ENCODE measurements around the gene FOXRED1. TPM values are rescaled to one million over a fixed set of nuclear protein-coding genes. Genes with fewer than 3 reads are reported as not detected.

Gene FOXRED1
- total and polyA plus RNA-seq, 2 donors (not counting 1 experiment from before 2014, with no cell fraction given) = 26.1 to 46.0 TPM

- Mint-ChIP-seq H3K9me3 (ENCODE audit: insufficient read depth) (no peaks in the 10 kb centered on the region), H3K4me3 (no peak overlapping the region), H3K27ac (no peak overlapping the region), H3K4me1 (peaks cover 2% of the 10 kb centered on the region), H3K27me3 (no peaks in the 10 kb centered on the region)
- POLR2A ChIA-PET = no interaction called here
- DNase-seq (no peak), ATAC-seq (ENCODE audit: low read depth) (no peak)
- Histone ChIP-seq H3K9ac (ENCODE audit: low read length) (no peak overlapping the region), H3K79me2 (ENCODE audit: control insufficient read depth, insufficient read depth, low read length) (no peaks in the 10 kb centered on the region), H2AFZ (ENCODE audit: insufficient read depth, low read depth, low read length, poor library complexity, severe bottlenecking) (no peak overlapping the region), H4K20me1 (ENCODE audit: control insufficient read depth, insufficient read depth, low read length, poor library complexity, severe bottlenecking) (no peaks in the 10 kb centered on the region), H3K4me2 (replicated peaks; ENCODE audit: low read depth, low read length, poor library complexity, severe bottlenecking) (no peak overlapping the region), H3K27me3 (replicated peaks in 1 of 4; ENCODE audit: control extremely low read depth in 1 of 4, control insufficient read depth in 3 of 4, insufficient read depth in 4 of 4, low read length in 3 of 4) (no peaks in the 10 kb centered on the region), H3K36me3 (replicated peaks in 1 of 2; ENCODE audit: control extremely low read depth in 1 of 2, control insufficient read depth in 1 of 2, extremely low read depth in 1 of 2, insufficient read depth in 2 of 2, low read length in 1 of 2) (peaks cover 11 to 14% of the 10 kb centered on the region in 2 experiments), H3K9me3 (ENCODE audit: control extremely low read depth in 1 of 3, control insufficient read depth in 2 of 3, insufficient read depth in 1 of 3, low read length in 2 of 3) (no peaks in the 10 kb centered on the region), H3K4me1 (ENCODE audit: control insufficient read depth in 2 of 2, insufficient read depth in 2 of 2, low read length in 2 of 2) (no peaks in the 10 kb centered on the region), H3K27ac (ENCODE audit: low read length in 2 of 2) (no peak overlapping the region), H3K4me3 (ENCODE audit: control extremely low read depth in 1 of 5, extremely low read depth in 1 of 5, insufficient read depth in 1 of 5, low read depth in 2 of 5, low read length in 4 of 5) (no peak overlapping the region)
- no peak for TF ChIP-seq CTCF (IDR thresholded peaks at IDR 0.05)
- no peak for TF ChIP-seq EZH2 (IDR thresholded peaks at IDR 0.05; ENCODE audit: borderline replicate concordance, insufficient read depth, low read depth, low read length, poor library complexity, severe bottlenecking)
- CTCF ChIA-PET = no interaction called here
- no CpG with 5 or more reads among the region's 3 CpGs for WGBS (ENCODE audit: insufficient coverage)
- intact Hi-C loops (cut with micrococcal nuclease) = no loop called here
These were observed 36.3 kb upstream of the FOXRED1 start for GRCh38 chr11:126232683-126233082.

GRCh38 chr11:126233391-126233790 is 35.6 kb upstream of the FOXRED1 start:
- H3K4me1 ChIP-seq (ENCODE audit: control insufficient read depth in 2 of 2, insufficient read depth in 2 of 2, low read length in 2 of 2) = no peaks in the 10 kb centered on the region
- H3K4me1 Mint-ChIP-seq = peaks cover 2% of the 10 kb centered on the region
- no peak for ATAC-seq (ENCODE audit: low read depth)
- H3K27ac Mint-ChIP-seq = no peak overlapping the region
- no peak overlapping the region for H3K9ac ChIP-seq (ENCODE audit: low read length)
- TF ChIP-seq EZH2 (IDR thresholded peaks at IDR 0.05; ENCODE audit: borderline replicate concordance, insufficient read depth, low read depth, low read length, poor library complexity, severe bottlenecking) (no peak), CTCF (IDR thresholded peaks at IDR 0.05) (no peak)
- H3K27me3 Mint-ChIP-seq = no peaks in the 10 kb centered on the region
- no peak overlapping the region for H3K4me3 Mint-ChIP-seq
- DNase-seq = no peak
- no peaks in the 10 kb centered on the region for H3K9me3 Mint-ChIP-seq (ENCODE audit: insufficient read depth)
- no peaks in the 10 kb centered on the region for H4K20me1 ChIP-seq (ENCODE audit: control insufficient read depth, insufficient read depth, low read length, poor library complexity, severe bottlenecking)
- no peaks in the 10 kb centered on the region for H3K27me3 ChIP-seq (replicated peaks in 1 of 4; ENCODE audit: control extremely low read depth in 1 of 4, control insufficient read depth in 3 of 4, insufficient read depth in 4 of 4, low read length in 3 of 4)
- POLR2A ChIA-PET = no interaction called here
- no peak overlapping the region for H2AFZ ChIP-seq (ENCODE audit: insufficient read depth, low read depth, low read length, poor library complexity, severe bottlenecking)
- no peak overlapping the region for H3K4me2 ChIP-seq (replicated peaks; ENCODE audit: low read depth, low read length, poor library complexity, severe bottlenecking)
- H3K36me3 ChIP-seq (replicated peaks in 1 of 2; ENCODE audit: control extremely low read depth in 1 of 2, control insufficient read depth in 1 of 2, extremely low read depth in 1 of 2, insufficient read depth in 2 of 2, low read length in 1 of 2) = peaks cover 11 to 16% of the 10 kb centered on the region in 2 experiments
- H3K79me2 ChIP-seq (ENCODE audit: control insufficient read depth, insufficient read depth, low read length) = no peaks in the 10 kb centered on the region
- no peak overlapping the region for H3K27ac ChIP-seq (ENCODE audit: low read length in 2 of 2)
- WGBS (ENCODE audit: insufficient coverage) = no CpG with 5 or more reads among the region's 4 CpGs
- no peak overlapping the region for H3K4me3 ChIP-seq (ENCODE audit: control extremely low read depth in 1 of 5, extremely low read depth in 1 of 5, insufficient read depth in 1 of 5, low read depth in 2 of 5, low read length in 4 of 5)
- CTCF ChIA-PET = no interaction called here
- no peaks in the 10 kb centered on the region for H3K9me3 ChIP-seq (ENCODE audit: control extremely low read depth in 1 of 3, control insufficient read depth in 2 of 3, insufficient read depth in 1 of 3, low read length in 2 of 3)
- intact Hi-C loops (cut with micrococcal nuclease) = no loop called here
